ENCODE results near the gene STXBP5.

STXBP5 gene

DNA sequence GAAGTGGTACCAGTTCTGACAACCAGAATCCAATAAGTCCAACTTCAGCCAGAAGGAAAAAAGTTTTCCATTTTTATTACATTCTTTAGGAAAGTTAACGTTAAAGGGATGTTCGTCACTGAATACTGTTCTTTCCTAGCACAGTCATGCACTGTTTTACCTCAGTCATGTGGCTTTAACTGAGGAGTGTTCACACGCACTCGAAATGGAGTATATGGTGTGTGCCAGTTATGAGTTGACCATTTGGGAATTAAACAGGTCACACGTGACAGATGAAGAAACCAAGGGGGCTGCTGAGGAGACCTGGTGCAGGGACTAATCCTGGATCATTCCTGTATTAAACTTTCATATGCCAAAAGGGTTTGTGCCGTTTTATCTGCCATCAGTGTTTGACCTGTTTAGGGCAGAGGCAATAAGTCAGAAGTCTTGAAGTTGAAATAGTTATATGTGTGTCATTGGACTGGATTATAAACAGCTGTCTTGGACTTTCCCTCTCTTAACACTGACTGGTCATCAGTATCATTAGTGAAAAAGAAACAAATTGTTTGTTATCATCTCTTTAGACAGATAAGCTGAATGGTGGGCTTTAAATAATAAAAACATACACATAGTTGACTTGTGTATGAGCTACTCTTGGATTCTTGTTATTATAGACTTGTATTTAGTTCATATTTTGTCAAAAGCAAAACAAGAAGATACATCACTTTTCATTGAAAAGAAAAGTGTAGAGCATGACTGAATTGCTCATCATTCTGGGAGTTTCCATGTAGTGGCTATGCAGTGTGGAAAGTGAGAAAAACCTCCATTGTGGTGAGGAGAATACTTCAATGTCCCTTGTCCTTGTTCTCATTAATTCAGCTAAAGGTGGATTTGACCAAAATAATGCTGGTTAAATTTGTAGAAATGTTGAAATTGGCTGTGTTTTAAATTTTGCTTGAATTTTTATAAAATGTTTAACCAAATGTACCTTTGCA, 180.8 kb downstream of the STXBP5 start:
- DNase-seq, result no peak

DNA sequence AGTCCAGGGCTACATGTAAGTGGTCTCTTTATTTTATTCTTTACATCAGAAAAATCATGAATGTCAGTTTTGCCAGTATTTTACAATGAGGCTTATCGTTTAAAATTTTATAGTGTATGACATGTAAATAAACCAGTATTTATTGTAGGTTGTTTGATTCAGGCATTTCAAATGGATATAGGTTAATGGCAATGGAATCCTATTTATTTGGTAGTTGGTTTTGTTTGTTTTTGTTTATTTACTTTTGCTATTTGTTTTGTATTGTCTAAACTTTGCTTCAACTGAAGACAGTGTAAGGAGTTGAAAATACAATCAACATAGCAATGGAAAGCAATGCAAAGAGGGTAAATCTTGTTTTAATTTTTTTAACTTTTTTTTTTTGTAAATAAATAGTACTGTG, 185.2 kb downstream of the STXBP5 start:
- DNase-seq, result no peak

GRCh38 chr6:147390909-147391536, 186.8 kb downstream of the STXBP5 start:
- no peak for DNase-seq

GRCh38 chr6:147392917-147393625, 188.9 kb downstream of the STXBP5 start:
- no peak for DNase-seq

- no peak for DNase-seq
Measured at GRCh38 chr6:147395158-147395557, 190.9 kb downstream of the STXBP5 start.

DNA sequence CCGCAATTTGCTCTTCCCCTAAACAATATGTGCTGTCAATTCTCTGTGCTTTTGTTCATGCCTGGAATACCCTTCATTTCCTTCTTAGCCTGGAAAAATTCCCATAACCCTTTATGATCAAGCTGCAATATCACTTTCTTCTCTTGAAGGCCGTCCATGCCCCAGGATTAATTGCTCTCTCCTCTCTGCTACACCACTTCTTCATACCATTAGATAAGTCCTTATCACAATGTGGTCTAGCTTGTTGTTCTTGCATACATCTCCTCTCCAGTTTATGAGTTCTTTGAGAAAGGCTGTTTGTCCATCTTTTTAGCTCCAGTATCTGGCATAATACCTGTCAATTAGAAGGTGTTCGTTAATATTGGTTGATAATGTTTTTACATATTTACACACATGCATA, 193.1 kb downstream of the STXBP5 start:
- no peak for DNase-seq

- no peak for DNase-seq
Measured at GRCh38 chr6:147400968-147401367, 196.8 kb downstream of the STXBP5 start.

DNA sequence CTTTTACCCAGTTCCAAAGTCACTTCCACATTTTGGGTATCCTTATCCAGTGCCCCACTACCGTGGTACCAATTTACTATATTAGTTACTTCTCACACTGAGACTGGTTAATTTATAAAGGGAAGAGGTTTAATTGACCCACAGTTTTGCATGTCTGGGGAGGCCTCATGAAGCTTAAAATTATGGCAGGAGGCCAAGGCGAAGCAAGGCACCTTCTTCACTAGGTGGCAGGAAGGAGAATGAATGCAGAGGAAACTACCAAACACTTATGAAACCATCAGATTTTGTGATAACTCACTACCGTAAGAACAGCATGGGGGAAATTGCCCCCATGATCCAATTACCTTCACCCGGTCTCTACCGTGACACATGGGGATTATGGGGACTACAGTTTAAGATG, 197.6 kb downstream of the STXBP5 start:
- DNase-seq, result no peak

DNA sequence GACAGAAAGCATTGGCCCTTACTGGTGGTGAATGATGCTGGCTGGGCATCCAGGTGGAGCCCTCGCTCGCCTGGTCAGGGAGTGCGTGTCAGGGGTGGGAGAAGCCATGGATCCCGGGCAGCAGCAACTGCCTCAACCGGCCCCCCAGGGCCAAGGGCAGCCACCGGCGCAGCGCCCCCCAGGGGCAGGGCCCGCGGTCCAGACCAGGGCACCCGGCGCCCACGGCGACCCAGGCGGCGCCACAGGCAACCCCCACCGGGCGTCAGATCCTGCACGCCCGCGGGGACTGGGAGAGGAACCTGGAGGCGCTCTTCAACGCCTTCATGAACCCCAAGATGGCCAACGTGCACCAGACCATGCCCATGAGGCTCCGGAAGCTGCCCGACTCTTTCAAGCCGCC, 202.6 kb downstream of the STXBP5 start:
- no peak for DNase-seq

- DNase-seq, result no peak
Measured at GRCh38 chr6:147407571-147407970, 203.4 kb downstream of the STXBP5 start.

- no peak for DNase-seq
Measured at GRCh38 chr6:147416622-147417021, 212.4 kb downstream of the STXBP5 start.

DNA sequence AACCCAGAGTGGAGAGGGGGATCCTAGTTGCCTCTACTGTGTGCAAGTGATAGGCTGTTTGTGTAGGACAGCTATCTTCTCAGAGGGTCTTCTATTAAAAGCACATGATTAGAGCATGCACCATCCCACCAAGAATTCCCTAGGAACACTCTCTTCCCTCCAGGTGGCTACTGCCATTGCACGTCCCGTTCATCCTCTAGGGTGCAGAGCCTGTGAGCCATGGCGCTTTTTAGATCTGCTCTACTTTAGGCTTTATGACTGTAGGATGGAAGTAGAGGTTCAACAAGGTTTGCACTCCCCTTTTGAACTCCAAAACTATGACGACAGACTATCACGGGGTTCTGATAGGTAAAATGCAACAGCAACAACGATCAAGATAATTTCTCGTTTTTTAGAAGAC, 213.7 kb downstream of the STXBP5 start:
- no peak for DNase-seq

- no peak for DNase-seq
Measured at GRCh38 chr6:147418523-147418922, 214.3 kb downstream of the STXBP5 start.

- no peak for DNase-seq
Measured at GRCh38 chr6:147421903-147422302, 217.7 kb downstream of the STXBP5 start.

- no peak for DNase-seq
Measured at GRCh38 chr6:147423111-147423510, 218.9 kb downstream of the STXBP5 start.

- no peak for DNase-seq
Measured at GRCh38 chr6:147429794-147430193, 225.6 kb downstream of the STXBP5 start.

- DNase-seq, result no peak
Measured at GRCh38 chr6:147430811-147431210, 226.6 kb downstream of the STXBP5 start.

GRCh38 chr6:147434076-147434475, 229.9 kb downstream of the STXBP5 start:
- DNase-seq, result no peak

DNA sequence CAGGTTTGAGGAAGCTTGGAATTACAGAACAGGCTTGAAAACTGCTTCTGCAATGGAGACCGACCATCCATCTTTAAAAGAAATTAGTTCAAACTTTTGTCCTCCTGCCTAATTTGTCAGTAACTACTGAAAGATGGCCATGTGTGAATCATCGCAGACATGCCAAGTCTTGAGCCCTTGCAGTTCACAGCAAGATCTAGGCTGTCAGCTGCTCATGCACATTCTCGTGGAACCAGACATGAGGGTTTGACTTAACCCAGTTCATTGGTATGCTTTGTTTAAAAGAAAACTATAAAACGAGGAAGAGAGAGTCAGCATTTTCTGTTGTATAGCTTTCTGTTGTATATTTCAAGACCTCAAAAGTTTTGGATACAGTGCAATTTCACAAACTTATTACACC, 230.3 kb downstream of the STXBP5 start:
- no peak for DNase-seq

DNA sequence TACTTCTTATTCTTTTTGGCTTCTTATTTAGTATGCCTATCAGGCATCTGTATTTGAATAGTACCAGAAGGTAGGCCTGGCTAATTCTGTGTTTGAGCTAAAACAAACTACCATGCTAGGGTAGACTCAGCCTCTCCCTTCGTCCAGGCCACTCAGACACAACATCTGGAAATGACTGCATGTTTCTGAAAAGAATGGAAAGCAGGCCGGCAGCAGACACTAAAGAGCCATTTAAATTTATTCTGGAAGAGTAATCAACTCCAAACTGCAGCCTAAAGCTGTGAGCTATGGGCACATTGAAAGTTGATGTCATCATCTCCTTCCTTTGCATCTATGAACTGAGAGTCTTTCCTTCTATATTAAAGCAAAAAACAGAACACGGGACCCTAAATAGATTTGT, 233.4 kb downstream of the STXBP5 start:
- no peak for DNase-seq

DNA sequence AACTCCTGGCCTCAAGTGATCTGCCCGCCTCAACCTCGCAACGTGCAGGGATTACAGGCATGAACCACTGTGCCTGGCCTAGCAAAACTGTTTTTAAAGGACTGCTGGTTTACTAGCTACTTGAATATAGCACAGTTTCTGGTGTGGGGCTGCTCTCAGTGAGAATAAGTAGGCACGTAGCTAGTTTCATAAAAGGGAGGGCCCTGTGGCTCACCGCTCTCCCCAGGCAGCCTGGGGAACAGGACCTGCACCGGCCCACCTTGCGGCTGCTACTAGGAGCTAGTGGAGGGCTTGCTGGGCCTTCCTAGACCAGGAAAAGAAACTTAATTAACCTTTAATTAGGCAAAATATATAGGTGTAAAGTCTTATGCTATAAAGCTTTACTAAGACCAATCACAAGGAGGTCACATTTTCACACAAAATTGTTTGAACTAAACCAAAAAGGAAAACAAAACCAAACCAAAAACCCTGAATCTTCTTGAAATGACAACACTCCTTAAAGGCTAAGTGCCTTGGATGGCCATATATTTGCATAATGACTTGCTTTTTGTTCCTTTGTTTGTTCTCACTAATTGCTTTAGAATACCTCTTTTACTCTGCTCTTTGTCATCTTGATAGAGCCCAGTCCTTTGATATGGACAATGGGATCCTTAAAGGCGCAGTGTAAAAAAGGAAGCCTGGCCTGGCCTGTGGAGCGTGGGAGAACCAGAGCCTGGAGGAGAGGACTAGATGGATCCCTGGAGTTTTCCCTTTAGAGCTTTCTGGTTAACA, 234.7 kb downstream of the STXBP5 start:
- no peak for DNase-seq
